NCI-H146 treated with DMSO at 0.1 percent for 48 hours (cell line): ENCODE measurements around the gene CTIF.

Experiments
- DNase-seq: peaks from one replicate; lab custom pipeline; 2025; ENCODE audit not compliant: unreplicated experiment; lab: John Stamatoyannopoulos, UW

CTIF gene

DNA sequence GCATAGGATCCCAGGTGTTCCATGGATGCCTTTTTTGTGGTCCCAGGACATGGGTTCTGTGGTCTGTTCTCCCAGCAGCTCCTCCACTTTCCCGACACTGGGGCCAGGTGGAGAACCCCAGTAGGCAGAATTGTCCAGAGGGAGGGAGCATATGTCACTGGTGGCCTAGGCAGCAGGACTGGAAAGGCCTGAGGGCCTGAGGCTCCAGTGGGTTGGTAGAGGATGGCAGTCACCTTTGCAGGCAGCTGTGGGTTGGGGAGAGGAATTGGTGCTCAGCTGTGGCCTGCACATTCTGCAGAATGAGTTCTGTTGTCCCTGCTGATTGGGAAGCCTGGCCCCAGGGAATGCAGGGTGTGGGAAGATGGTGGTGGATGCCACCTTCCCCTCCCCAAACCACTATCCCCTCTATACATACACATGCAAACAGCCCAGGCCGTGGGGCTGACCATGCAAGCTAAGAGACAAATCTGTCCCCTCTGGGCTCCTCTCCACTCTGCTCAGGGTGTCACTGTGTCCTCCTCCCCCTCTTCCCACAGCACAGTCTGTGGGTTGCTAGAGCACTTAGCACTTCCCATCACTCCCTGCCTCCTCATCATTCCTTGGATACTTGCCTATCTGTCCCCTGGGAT, 11.4 kb downstream of the CTIF start:
- DNase-seq: no peak

DNA sequence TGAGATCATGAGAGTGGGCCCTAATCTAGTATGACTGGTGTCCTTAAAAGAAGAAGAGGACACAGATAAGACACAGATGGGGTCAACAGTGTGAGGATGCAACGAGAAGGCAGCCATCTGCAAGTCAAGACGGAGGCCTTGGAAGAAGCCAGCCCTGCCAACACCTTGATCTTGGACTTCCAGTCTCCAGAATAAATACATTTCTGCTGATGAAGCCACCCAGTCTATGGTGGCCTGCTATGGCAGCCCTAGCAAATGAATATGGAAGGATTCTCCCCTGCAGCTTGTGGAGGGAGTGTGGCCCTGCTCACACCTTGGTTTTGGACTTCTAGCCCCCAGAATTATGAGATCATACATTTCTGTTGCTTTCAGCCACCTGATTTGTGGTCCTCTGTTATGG, 12.3 kb downstream of the CTIF start:
- DNase-seq: no peak

DNA sequence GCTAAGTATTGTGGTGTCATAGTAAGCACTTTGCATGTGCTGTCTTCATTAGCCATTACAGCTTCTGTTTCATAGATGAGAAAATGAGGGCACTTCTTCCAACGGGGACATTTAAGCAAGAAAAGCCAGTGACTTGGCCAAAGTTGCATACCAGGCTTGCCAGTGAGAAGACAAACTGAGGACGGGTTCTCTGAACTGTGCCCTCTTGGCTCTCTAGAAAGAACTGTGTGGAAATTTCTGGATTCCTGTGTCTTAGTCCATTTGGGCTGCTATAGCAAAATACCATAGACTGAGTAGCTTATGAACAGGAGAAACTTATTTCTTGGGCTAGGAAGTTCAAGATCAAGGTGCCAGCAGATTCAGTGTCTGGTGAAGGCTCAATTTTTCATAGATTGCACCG, 13.3 kb downstream of the CTIF start:
- DNase-seq: no peak

DNA sequence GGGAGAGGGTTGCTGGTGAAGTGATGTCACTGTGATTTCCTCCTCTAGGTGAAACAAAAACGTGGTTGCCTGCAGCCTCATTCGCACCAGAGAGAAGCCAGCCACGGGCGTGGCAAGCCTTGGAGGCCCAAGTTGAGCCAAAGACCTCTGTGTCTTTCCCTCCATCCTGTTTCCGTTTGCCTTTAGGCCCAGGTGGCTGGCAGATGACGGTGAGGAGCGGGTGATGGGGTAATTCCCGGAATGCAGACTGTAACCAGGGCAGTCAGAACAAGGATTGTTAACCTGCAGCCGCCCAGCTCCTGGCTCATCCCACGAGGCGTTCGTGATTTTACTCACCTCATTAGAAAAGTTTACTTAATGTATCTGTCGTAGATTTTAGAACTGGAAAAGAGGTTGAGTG, 14.4 kb downstream of the CTIF start:
- DNase-seq: no peak

DNA sequence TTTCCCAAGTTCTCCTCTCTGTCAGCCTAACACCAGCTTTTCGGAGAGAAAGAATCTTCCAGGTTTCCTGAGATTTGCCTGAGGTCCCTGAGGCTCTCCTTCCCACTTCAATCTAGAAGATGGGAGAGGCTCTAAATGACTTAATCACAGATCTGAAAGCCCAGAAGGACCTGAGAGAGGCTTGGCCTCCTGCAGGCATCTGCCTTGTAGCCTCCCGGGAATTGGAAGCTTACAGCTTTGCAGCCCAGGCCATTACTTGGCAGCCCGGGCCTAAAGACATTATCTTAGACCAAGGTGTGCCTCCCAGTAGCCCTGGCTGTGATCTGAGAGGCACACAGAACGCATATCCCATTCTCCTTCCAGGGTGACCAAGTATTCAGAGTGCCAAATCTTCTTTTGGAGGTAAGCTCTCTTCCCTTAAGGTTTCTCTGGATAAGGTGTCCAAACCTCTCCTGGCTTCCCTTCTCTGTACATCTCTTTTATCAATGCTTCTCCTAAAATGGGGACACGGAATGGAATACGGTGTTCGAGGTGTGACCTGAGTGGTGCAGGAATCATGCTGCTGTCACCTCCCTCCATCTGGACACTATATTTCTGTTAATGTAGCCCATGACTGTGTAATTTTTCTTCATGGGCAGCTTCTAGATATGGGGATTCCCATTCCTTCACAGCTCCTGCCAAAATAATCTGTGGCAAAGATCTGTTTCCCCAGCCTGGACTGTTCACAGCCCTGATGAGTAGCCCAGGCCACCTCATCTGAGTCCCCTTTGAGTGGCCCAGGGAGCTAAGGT, 16.0 kb downstream of the CTIF start:
- DNase-seq: no peak

DNA sequence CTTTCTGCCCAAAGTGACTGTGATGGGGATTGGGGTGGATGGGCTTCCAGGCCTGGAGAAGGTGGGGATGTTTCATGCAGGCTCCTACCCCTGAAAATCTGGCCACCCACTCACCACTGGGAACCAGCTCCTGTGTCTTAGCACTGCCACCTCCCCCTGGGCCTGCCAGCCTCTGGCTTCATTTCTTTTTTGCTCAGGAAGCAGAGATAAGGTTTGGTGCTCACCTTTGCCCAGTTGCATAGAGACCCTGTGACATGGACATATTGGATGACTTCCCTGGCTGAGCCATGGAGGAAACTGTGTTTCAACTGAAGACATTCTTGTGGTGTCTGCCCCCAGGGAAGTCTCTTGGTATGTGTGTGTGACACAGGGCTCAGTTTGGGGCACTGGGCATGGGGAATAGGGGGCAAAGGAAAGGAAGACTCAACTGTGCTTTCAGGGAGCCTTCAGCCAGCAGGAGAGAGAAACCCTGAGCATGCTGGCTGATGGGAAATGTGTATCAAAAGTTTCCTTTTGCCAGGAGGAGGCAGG, 16.7 kb downstream of the CTIF start:
- DNase-seq: no peak

DNA sequence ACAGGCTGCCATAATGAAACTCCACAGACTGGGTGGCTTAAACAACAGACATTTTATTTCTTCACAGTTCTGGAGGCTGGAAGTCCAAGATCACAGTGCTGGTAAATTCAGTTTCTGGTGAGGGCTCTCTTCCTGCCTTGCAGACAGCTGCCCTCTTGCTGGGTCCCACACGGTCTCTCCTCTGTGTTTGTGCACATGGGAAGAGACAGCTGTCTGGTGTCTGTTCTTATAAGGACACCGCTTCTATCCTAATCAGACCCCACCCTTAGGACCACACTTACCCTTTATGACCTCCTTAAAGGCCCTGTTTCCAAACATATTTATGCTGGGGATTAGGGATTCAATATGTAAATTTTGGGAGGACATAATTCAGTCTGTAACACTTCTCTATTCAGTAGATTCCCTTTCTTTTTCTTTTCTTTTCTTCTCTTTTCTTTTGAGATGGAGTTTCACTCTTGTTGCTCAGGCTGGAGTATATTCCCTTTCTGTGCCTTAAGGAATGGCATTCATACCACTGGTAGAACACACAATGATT, 18.9 kb downstream of the CTIF start:
- no peak for DNase-seq

DNA sequence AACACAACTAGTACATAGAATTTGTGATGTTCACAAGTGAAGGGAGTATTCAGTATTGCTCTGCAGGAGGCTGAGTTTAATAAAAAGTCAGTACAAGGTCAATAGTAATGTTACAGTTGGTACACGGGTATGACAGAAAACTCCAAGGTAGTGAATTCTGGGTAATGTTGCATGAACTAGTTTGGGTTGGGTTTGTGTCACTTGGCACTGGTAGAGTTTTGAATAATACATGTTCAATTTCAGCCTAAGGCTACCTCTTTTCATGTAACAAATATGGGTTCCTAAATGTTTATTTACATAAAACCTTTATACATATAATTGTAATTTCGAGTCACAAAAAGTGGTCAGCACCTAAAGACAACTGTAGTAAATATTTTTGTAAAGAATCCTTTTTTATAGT, 19.4 kb downstream of the CTIF start:
- no peak for DNase-seq

DNA sequence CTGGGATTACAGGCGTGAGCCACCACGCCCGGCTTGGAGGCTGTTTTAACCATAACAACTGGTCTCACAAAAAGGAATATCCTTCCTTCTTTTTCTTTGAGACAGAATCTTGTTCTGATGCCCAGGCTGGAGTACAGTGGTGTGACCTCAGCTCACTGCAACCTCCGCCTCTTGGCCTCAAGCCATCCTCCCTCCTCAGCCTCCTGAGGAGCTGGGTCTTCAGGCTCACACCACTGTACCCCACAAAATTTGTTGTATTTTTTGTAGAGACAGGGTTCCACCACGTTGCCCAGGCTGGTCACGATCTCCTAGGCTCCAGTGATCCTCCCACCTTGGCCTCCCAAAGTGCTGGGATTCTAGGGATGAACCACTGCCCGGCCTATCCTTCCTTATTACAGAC, 21.7 kb downstream of the CTIF start:
- DNase-seq: no peak

DNA sequence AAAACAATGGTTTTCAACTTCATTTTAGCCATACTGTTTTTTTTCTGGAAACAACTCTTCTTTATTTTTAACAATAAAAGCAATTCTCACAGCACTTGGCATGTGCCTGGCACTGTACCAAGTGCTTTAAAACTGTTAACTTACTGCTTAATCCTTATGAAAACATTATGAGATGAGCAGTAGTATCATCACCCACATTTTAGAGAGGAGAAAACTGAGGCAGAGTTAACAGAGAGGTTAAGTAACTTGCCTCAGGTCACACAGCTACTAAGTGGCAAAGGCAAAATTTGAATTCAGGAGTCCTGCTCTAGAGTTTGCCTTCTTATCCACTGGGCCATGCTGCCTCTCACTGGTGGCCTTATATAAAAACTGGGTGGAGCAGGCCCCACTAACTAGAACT, 23.2 kb downstream of the CTIF start:
- DNase-seq: no peak

DNA sequence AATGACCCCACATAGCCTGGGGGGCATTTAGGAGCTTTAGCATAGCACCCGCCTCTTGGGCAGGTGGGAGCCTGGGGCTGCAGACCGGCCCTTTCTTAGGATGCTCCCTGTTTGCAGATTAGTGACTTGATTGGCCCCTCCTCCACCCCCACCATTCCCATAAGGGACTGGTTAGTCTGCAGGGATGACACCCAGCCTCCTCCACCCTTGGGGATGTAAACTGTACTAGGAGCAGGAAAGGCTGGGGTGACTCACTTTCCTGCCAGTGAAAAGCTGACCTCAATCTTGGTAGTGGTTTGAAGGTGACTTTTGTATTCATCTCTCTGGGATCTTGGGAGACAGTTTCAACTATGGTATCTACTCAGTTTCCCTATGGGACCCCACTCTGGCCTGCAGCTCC, 24.2 kb downstream of the CTIF start:
- DNase-seq: no peak

DNA sequence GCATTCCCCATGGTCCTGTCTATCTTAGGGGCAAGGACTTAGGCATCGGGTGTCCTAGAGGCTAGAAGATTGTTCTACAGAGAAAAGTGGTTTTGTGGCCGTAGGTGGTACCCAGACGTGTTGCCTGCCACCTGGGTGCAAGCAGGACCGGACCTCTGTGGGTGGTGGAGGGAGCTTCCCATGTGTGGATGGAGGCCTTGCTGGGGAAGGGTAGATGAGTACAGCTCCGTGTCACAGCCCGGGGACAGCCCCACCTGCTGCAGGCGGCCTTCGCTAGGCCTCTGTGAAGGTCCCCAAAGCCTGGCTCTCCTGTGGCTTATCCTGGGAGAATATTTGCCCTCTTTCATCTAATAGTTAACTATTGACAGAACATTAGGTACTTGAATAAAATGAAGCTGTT, 25.3 kb downstream of the CTIF start:
- no peak for DNase-seq

DNA sequence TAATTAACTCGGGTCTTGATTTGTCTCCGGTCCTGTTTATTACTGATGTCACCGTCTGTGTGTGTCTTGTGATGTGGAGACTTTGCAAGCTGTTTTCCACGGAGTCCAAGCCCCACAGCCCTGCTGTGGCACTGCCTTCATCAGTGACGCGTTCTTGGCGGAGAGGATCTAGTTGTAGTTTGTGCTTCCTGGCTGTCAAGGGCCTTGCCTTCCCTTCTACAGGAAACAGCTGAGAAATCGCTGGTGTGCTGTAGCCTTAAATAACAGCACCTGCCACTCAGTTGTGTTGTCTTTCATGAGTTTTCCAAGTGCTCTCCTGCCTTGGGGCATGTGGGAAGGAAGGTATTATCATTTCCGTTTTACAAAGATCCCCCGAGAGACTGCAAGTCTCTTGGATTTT, 26.3 kb downstream of the CTIF start:
- DNase-seq: no peak

DNA sequence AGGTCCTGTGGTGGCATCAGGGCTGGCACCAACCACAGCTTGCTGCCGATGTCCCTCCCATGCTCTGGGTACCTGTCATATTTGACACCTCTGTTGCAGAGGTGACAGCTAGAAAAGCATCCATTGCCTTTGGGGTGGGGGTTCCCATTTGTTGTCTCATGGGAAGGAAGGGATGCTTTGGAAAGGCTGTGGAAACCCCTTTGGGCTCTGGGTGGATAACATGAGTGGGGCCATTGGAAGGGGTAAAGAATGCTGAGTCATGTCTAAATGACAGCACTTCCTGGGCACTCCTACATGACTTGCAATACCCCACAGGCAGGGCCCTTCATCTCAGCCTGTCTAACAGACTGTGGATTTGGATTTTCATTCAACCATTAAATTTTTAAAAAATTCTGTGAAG, 27.8 kb downstream of the CTIF start:
- no peak for DNase-seq

DNA sequence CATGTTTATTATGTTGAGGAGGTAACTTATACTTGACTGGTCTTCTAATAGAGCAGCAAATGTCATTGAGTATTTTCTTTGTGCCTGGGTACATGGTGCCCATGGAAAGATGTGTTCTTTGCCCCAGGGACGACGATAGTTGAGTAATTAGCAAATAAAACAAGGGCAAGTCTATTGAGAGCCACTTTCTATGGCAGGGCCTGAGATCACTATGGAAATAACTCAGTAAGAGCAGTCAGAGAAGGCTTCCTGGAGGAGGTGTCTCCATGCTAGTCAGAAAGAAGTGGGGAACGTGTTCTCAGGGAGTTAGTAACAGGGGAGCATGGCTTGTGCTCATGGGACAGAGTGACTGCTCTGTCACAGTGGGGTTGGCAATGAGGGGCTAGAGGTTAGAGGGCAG, 28.6 kb downstream of the CTIF start:
- no peak for DNase-seq

DNA sequence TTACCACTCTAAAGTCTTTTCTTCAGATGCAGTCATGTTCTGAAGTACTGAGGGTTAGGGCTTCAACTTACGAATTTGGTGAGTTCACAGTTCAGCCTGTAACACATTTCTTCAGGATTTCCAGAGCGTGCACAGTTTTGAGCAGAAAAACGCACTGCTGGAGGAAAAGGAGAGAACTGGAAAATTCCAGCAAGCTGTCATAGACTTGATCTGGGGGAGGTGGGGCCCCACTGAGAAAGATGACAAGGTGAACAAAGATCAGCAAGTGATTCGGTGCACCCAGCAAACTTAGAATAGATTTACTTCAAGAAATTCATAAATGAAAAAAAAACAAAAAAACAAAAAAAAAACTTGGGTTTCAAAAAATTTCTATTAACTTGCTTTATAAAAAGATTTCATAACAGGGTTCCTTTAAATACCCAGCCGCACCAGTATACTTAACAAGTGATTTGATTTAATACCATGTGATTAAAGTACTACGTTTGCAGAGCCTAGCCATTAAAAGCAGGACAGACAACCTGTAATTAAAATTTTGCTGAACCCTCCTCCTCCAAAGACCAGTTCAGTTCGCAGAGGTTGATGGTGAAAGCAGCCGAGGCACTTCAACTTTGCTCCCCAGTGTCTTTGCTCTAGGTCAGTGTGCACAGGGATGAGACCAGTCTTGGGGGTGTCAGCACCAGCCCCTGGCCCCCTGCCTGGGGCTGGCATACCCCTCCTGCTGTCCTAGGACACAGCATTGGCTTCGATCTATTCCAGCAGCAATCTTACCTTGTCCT, 30.5 kb downstream of the CTIF start:
- peak; percentile 39 for DNase-seq

DNA sequence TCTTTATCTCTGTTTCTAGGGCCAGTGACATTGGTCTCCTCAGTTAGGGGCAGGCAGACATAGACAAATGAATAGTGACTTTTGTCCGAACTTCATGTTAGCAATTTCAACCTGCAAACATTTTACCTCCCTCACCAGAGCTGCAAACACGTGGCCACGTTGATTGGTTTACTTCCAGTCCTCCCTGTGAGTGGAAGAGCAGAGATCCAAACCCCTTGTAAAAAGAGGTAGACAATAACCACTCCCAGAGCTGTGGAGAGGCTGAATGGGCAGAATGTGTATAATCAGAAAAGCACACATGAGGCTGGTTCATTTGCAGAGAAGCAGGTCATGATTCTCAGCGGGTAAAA, 31.1 kb downstream of the CTIF start:
- peak; percentile 94 for DNase-seq

DNA sequence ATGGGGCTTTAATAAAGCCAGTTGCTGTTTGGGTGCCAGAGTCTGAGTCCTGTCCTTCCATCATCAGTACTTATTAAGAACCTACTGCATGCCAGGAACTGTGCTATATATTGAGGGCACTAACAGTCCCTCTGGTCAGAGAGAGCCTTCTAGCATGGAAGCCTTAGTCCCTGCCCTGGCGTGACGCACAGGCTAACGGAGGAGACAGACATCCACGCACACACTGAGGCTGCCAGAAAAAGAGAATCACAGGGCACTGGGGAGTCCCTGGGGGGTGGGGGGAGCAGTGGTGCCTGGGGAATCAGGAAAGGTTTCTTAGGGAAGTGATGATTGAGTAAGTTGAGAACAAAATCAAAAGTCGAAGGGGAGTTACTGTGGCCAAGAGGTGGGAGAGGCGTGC, 31.5 kb downstream of the CTIF start:
- no peak for DNase-seq

DNA sequence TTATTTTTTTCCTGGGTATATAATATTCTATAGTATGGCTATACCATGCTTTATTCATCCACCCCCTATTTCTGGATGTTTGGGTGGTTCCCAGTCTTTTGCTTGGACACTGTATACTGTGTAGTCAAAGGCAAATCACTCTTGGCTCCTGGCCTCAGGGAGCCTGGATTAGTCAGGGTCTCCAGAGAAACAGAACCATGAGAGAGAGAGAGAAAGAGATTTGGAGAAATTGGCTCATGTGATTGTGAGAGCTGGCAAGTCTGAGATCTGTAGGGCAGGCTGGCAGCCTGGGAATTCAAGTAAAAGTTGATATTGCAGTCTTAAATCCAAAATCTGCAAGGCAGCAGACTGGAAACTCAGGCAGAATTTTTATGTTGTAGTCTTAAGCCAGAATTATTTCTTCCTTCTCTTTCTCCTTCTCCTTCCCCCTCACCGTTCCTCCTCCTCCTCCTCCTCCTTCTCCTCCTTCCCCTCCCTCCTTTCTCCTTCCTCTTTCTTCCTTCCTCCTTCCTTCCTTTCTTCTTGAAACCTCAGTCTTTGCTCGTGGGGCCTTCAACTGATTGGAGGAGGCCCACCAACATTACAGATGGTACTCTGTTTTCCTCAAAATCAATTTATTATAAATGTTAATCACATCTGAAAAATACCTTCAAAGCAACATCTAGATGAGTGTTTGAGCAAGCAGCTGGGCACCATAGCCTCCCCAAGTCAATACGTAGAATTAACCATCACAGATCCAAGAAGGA, 33.0 kb downstream of the CTIF start:
- no peak for DNase-seq

DNA sequence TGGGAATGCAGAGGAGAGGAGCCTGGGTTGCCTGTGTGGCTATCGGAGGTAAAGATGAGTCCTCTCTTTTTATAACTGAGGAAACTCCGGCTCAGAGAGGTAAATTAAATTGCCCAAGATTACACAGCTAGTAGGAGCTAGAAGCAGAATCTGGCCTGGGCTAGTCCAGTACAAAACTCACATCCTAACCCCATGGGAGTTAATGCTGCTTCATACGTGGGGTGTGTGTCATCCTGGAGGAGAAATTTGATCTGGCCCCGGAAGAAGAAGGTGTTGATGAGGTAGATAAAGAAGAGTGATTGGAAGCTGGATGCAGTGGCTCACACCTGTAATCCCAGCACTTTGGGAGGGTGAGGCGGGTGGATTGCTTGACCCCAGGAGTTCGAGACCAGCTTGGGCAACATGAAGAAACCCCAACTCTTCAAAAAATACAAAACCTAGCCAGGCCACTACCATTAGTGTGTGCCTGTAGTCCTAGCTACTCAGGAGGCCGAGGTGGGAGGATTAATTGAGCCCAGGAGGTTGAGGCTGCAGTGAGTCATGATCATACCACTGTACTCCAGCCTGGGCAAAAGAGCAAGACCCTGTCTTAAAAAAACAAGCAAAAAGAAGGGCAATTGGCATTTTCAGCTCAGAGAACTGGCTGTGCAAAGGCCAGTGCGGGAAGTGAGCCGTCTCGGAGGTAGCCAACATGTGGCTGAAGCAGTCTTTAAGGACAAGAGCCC, 33.7 kb downstream of the CTIF start:
- DNase-seq: no peak
